ENCODE results near the gene OTX1.

Gene OTX1

DNA sequence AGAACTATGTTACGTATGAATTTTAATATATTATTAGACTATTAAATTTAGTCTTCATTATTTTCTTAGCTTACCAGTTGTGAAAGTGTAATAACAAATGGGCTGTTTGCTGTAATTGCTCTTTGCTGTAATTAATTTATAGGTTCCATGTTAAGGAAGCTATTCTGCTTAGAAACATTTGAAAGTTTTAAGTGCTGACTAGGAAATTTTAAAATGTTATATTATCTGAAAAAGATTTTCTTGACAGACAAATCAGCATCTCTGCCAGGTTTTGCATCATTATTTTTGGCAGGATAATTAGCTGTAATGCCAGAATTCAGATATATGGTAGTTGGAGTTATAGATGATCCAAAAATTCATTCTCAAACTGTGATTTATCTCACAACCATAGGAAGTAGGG is 42.2 kb downstream of the OTX1 start:
- no peaks in the 10 kb centered on the region for H3K79me2 ChIP-seq (ENCODE audit: insufficient read depth, low read depth)
- no peak overlapping the region for H3K4me2 ChIP-seq
- no peak overlapping the region for H2AFZ ChIP-seq (ENCODE audit: low read depth)
- no peaks in the 10 kb centered on the region for H3K27me3 ChIP-seq (ENCODE audit: insufficient read depth, low read depth)
- H3K4me1 ChIP-seq (ENCODE audit: low read depth, poor library complexity, severe bottlenecking), result no peaks in the 10 kb centered on the region
- no peak overlapping the region for H3K27ac ChIP-seq
- H3K9ac ChIP-seq, result no peak overlapping the region
- TF ChIP-seq, protein P1, sequence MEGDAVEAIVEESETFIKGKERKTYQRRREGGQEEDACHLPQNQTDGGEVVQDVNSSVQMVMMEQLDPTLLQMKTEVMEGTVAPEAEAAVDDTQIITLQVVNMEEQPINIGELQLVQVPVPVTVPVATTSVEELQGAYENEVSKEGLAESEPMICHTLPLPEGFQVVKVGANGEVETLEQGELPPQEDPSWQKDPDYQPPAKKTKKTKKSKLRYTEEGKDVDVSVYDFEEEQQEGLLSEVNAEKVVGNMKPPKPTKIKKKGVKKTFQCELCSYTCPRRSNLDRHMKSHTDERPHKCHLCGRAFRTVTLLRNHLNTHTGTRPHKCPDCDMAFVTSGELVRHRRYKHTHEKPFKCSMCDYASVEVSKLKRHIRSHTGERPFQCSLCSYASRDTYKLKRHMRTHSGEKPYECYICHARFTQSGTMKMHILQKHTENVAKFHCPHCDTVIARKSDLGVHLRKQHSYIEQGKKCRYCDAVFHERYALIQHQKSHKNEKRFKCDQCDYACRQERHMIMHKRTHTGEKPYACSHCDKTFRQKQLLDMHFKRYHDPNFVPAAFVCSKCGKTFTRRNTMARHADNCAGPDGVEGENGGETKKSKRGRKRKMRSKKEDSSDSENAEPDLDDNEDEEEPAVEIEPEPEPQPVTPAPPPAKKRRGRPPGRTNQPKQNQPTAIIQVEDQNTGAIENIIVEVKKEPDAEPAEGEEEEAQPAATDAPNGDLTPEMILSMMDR (conservative IDR thresholded peaks at IDR 0.05; ENCODE audit: low read depth, low read length), result no peak
- H4K20me1 ChIP-seq (ENCODE audit: insufficient read depth), result no peaks in the 10 kb centered on the region
- no peak overlapping the region for H3K4me3 ChIP-seq (IDR thresholded peaks at IDR 0.05; ENCODE audit: insufficient read depth, low read depth, low read length)
- H3K36me3 ChIP-seq (ENCODE audit: insufficient read depth), result no peaks in the 10 kb centered on the region

DNA sequence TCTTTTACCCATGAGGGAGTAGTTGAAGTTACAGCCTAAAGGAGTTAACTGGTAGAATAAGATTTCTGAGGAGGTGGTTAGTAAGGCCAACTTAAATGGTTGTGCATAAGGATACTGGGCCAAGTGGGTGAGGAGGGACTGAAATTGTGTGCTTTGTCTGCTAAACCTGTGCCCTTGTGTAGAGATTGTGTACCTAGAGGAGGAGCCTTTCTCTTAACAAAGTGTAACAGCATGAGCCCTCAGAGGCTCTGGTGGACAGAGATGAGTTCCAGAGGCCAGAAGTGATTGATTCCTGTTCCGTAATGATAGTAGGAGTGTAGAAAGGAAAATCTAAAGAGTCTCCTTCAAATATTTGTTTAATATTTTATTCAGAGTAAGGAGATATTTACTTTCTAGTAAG is 42.9 kb downstream of the OTX1 start:
- no peak overlapping the region for H3K4me2 ChIP-seq
- H3K4me3 ChIP-seq (IDR thresholded peaks at IDR 0.05; ENCODE audit: insufficient read depth, low read depth, low read length), result no peak overlapping the region
- H3K79me2 ChIP-seq (ENCODE audit: insufficient read depth, low read depth), result no peaks in the 10 kb centered on the region
- no peak overlapping the region for H3K27ac ChIP-seq
- H2AFZ ChIP-seq (ENCODE audit: low read depth), result no peak overlapping the region
- TF ChIP-seq, protein P1 (conservative IDR thresholded peaks at IDR 0.05; ENCODE audit: low read depth, low read length), result no peak
- H3K4me1 ChIP-seq (ENCODE audit: low read depth, poor library complexity, severe bottlenecking), result no peaks in the 10 kb centered on the region
- no peaks in the 10 kb centered on the region for H4K20me1 ChIP-seq (ENCODE audit: insufficient read depth)
- no peak overlapping the region for H3K9ac ChIP-seq
- H3K27me3 ChIP-seq (ENCODE audit: insufficient read depth, low read depth), result no peaks in the 10 kb centered on the region
- no peaks in the 10 kb centered on the region for H3K36me3 ChIP-seq (ENCODE audit: insufficient read depth)

DNA sequence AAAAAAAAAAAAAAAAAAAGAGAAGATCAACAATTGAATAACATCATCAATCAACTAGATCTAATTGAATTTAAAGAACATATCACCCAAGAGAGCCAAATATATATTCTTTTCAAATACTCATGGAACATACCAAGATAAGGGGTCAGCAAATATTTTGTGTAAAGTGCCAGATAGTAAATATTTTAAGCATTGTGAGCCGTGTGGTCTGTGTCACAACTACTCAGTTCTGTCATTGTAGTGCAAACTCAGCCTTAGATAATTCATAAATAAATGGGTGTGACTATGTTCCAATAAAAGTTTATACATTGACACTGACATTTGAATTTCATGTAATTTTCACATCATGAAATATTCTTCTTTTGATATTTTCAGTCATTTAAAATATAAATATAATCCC is 45.9 kb downstream of the OTX1 start:
- no peaks in the 10 kb centered on the region for H3K79me2 ChIP-seq (ENCODE audit: insufficient read depth, low read depth)
- no peak overlapping the region for H3K9ac ChIP-seq

DNA sequence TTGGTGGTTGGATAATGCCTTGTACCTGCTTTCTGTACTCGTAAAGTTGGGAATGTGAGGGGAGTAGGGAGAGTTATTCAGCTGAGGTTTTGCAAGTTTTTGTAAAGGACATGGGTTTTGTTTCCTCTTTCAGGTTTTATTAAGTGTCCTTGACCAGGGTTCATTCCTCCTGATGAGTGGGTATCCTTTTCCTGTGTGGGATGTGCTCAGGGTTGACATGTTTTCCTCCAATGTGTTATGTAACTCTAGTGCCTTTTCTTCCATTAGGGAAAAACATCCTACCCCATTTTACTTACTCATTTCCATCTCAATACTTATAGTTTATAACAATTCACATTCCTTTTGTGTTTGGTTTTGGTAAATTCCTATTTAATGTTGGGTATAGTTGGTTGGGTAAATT is 48.4 kb downstream of the OTX1 start:
- no peak overlapping the region for H2AFZ ChIP-seq (ENCODE audit: low read depth)
- no peaks in the 10 kb centered on the region for H3K27me3 ChIP-seq (ENCODE audit: insufficient read depth, low read depth)
- H3K79me2 ChIP-seq (ENCODE audit: insufficient read depth, low read depth), result no peaks in the 10 kb centered on the region
- H3K9ac ChIP-seq, result no peak overlapping the region
- H3K4me3 ChIP-seq (IDR thresholded peaks at IDR 0.05; ENCODE audit: insufficient read depth, low read depth, low read length), result no peak overlapping the region
- H3K27ac ChIP-seq, result no peak overlapping the region
- no peaks in the 10 kb centered on the region for H3K4me1 ChIP-seq (ENCODE audit: low read depth, poor library complexity, severe bottlenecking)
- no peaks in the 10 kb centered on the region for H3K36me3 ChIP-seq (ENCODE audit: insufficient read depth)
- no peaks in the 10 kb centered on the region for H4K20me1 ChIP-seq (ENCODE audit: insufficient read depth)
- H3K4me2 ChIP-seq, result no peak overlapping the region
- TF ChIP-seq, protein P1 (conservative IDR thresholded peaks at IDR 0.05; ENCODE audit: low read depth, low read length), result no peak

More for the DNA sequence above, 45.9 kb downstream of the OTX1 start:
- Histone ChIP-seq H4K20me1 (ENCODE audit: insufficient read depth) (no peaks in the 10 kb centered on the region), H3K4me3 (IDR thresholded peaks at IDR 0.05; ENCODE audit: insufficient read depth, low read depth, low read length) (no peak overlapping the region), H2AFZ (ENCODE audit: low read depth) (no peak overlapping the region), H3K4me1 (ENCODE audit: low read depth, poor library complexity, severe bottlenecking) (no peaks in the 10 kb centered on the region), H3K4me2 (no peak overlapping the region), H3K27me3 (ENCODE audit: insufficient read depth, low read depth) (no peaks in the 10 kb centered on the region), H3K36me3 (ENCODE audit: insufficient read depth) (no peaks in the 10 kb centered on the region), H3K27ac (no peak overlapping the region)
- TF ChIP-seq, protein P1 (conservative IDR thresholded peaks at IDR 0.05; ENCODE audit: low read depth, low read length), result no peak

All from KMS-11 (cell line).